HL-60 (cell line): ENCODE data around the gene XPR1.

ENCODE experiments used
- GABPA ChIP-seq: IDR thresholded peaks from 2 replicates; pipeline ENCODE4 v1.6.1; 2012; ENCODE audit warnings: low read depth
- POLR2AphosphoS5 ChIP-seq: IDR thresholded peaks from 2 replicates; pipeline ENCODE4 v1.6.1; 2012; ENCODE audit warnings: low read depth
- SPI1 ChIP-seq: IDR thresholded peaks from 2 replicates; pipeline ENCODE4 v1.6.1; 2012; ENCODE audit warnings: low read depth, mild to moderate bottlenecking, borderline replicate concordance
- TF ChIP-seq, protein P1 (sequence below): IDR thresholded peaks from one replicate; pipeline ENCODE4 v1.5.1; 2011; ENCODE audit warnings: low read length, control low read depth, inconsistent platforms; ENCODE audit not compliant: insufficient read depth

DNA sequence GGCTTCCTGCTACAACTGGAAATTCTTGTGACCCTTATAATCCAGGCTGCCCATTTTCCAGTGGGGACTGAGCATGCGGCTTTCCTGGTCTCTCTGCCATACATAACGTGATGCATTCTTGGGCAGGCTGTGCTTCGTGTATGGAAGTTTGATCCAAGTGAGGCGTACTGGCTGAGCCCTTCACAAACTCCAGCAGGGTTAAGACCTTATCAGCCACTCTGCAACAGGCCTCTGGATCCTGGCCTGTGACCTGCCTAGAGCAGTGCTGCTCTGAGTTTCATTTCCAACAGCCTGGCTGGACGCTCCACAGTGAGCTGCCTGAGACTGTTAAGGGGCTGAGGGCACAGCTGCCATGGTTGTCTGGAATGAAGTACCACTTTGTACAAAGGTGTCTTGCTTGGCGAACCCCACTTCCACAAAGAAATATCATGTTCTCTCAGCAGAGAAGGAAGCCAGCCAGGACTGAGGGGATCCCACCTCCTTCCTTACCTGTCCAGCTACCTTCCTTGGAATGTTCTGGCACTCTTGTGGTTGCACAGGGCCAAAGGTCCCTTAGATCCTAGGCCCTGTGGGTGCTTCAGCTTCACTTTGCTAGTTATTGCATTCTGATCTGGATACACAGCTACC is 28.5 kb upstream of the XPR1 start:
- TF ChIP-seq POLR2AphosphoS5 (no peak), GABPA (no peak), SPI1 (no peak)
- TF ChIP-seq, protein P1, sequence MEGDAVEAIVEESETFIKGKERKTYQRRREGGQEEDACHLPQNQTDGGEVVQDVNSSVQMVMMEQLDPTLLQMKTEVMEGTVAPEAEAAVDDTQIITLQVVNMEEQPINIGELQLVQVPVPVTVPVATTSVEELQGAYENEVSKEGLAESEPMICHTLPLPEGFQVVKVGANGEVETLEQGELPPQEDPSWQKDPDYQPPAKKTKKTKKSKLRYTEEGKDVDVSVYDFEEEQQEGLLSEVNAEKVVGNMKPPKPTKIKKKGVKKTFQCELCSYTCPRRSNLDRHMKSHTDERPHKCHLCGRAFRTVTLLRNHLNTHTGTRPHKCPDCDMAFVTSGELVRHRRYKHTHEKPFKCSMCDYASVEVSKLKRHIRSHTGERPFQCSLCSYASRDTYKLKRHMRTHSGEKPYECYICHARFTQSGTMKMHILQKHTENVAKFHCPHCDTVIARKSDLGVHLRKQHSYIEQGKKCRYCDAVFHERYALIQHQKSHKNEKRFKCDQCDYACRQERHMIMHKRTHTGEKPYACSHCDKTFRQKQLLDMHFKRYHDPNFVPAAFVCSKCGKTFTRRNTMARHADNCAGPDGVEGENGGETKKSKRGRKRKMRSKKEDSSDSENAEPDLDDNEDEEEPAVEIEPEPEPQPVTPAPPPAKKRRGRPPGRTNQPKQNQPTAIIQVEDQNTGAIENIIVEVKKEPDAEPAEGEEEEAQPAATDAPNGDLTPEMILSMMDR, result no peak
